Adipose tissue (tissue), 3 donors: ENCODE data around the gene RRP36. TPM values are rescaled to one million over a fixed set of nuclear protein-coding genes. Genes with fewer than 3 reads are reported as not detected.

Experiments used
- H3K27ac ChIP-seq: one replicate; pipeline ENCODE4 v1.5.1; 2013; ENCODE audit warnings: low read depth, low read length
- WGBS, 3 donors: extraction: QIAGEN DNeasy Blood & Tissue Kit; methylation state at CpG; one replicate each; pipeline ENCODE4 v1.1.7; 2013; 5-methylcytosine and 5-hydroxymethylcytosine counted together
- polyA plus RNA-seq, 3 donors: library from polyadenylated mRNA; stranded (reverse); fragments of 200-250 nt; gene quantifications; one replicate each; pipeline ENCODE4 v1.2.3, GENCODE V29; 2013
- donor health status: healthy with polysubstance abuse.
- donor health status: Bipolar disorder and iron deficiency.
- donor health status: healthy.

RRP36 gene, protein sequence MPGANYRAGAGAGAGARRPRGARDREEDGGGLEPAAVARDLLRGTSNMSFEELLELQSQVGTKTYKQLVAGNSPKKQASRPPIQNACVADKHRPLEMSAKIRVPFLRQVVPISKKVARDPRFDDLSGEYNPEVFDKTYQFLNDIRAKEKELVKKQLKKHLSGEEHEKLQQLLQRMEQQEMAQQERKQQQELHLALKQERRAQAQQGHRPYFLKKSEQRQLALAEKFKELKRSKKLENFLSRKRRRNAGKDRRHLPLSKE
- 10 to 100 TPM; 26.4 to 41.3 (median 29.9) TPM for polyA plus RNA-seq

DNA sequence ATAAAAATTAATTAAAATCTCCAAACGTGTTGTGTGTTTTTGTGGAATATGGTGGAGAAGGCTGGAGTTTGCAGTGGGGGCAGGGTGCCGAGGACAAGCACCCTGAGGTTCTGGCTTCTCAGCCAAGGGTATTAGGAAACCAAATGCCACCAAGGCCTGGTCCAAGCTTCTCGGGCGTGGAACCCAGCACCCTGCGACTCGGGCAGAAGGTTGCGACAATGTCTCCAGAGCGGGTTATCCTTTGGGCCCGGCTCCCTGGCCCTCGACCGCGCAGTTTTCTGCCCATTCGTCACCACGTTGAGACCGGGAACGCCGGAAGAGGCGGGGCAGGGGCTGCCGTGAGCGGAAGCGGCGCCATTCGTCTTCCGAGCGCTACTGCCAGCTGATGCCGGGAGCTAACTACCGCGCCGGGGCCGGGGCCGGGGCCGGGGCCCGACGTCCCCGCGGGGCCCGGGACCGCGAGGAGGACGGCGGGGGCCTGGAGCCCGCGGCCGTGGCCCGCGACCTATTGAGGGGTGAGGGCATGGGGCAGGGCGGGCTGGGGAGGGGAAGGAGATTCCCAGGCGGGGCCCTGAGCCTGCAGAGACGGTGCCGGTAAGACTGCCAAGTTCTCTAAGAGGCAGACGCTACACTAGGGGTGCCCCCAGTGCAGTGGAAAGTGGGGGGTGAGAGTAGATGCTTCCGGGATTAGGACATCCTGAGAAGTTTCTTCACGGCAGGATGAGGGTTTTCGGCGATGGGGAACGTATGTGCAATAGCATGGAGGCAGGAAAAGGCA, at the start of gene RRP36:
TSS of gene RRP36 (plus strand) at position 354 of the 778 bp plus-strand sequence. CDS start at position 386, 32 bp downstream.
- peak within 1 kb of the TSS; percentile 48 for H3K27ac ChIP-seq
- WGBS, 3 donors = 1% methylated on average over 54 to 56 of the region's 56 CpGs

DNA sequence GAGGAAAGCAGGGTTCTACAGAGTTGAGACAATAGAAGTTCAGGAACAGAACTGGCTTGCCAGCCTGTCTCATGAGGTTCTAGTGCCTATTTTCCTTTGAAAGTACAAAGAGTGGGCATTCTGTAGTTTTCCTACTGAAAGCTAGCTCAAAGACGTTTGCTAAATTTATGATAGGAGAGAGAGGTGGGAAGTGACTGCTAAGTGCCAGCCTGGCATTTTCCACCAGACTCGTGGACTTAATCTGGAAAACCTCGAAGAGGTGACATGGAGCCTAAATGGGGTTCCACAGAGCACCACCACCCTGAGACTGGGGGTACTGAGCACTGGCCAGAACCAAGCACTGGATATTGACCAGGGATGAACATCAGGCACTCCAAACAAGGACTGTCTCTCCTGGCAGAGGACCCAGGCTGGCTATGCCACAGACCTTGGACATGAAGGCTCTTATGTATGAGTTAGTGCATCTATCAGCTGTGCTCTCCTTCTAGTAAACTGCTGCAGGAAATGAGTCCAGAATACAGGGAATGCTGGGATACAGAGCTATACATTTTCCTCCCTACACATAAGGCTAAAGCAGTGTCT, 49.6 kb upstream of the RRP36 start:
- H3K27ac ChIP-seq = no peak overlapping the region
- WGBS, 3 donors = 74 to 92% (median 78%) methylated on average over 3 of the region's 3 CpGs

DNA sequence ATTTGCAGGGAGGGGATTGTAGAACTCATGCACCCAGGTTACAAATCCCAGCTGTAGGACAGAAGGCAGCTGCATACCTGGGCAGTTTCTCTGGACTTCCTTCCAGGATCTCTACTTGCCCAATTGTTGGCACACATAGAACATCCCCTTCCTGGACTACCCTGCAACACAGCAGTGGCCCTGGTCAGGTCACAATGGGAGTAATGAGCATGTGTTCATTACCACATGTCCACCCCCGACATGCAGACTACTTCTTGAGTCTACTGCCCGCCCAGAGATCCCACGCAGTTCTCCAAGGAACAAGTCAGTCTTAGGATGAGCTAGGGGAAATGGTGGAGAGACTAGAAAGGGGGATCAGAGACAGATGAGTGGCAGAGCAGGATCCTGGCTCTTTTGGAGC, 47.5 kb upstream of the RRP36 start:
- 66 to 98% (median 75%) methylated on average over 3 of the region's 3 CpGs for WGBS, 3 donors
- no peak overlapping the region for H3K27ac ChIP-seq

DNA sequence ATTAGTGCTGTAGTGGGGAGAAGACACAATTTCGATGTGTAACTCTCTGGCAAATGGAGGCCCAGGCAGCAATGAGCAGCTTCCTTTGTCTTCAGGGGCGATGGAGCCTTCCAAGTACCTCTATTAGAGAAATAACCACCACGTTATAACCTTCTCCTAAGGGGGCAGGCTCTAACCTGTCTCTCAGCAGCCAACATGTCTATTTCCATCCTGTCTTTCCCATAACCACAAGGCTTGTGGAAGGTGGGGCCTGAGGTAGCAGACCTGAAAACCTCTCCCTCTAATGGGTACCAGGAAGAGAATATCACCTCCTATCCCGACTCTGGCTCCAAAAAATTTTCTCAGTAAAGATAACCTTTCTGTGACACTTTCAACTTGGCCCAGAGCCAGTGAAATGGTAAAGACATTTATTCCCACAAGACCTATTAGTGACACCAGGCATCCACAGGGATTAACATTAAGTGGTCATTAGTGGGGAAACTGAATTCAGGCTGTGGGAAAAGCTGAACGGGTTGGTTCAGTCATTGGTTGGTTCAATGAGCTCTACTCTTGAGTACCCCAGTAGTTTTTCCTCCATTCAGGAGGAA, 46.4 kb upstream of the RRP36 start:
- 77 to 88% (median 78%) methylated on average over 5 of the region's 5 CpGs for WGBS, 3 donors
- no peak overlapping the region for H3K27ac ChIP-seq

DNA sequence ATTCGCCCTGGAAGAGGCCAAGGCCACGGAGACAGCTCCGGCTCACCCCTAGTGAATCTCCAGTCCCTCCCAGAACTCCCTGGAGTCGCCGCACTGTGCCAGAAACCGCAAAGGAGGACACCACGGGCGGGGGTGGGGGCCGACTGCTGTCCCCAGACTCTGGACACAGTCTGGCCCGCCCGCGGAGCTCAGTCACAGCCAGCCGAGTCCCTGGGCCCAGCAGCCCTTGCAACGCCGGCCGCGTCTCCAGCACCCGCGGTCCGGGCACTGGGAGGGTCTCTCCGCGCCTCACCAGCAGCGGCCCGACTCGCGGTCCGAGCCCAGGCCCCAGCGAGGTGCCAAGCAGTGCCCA, 43.0 kb upstream of the RRP36 start:
- 0 to 1% (median 1%) methylated on average over 11 to 28 of the region's 28 CpGs for WGBS, 3 donors
- H3K27ac ChIP-seq = peak overlapping the region; percentile 2

DNA sequence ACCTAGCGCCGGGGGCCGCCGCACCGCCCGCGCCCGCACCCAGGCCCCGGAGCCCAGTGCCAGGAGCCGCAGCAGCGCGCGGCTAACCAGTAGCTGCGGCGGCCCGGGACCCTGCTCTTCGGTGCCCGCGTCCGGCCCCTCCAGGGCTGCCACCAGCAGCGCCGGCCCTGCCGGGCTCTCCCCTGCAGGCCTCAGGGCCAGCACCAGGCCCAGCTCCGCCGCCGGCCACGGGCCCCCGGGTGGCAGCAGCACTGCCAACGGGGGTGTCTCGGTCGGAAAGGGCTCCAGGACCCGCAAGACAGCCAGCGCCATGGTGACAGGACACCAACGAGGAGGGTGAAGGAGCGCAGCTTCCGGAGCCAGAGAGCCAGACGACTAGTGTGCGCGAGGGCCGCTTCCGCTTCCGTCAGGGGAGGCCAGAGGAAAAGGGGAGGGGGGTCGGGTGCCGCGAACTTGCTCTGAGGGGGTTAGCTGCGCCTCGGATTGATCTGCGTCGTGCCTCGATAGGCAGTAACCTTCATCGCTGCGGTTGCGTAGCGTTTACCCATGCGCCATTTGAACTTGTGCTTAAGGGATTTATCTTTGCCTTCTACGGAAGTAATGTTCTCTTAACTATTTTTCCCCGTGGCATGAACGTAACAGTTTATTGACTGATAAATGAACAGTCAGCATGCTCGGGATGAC, 42.4 kb upstream of the RRP36 start, which contains the start of gene PEX6:
TSS of gene PEX6 (minus strand) at position 343 of the 684 bp plus-strand sequence. CDS start at position 312, 31 bp downstream.
- peak within 1 kb of the TSS; percentile 2 for H3K27ac ChIP-seq
- 0 to 1% (median 0%) methylated on average over 57 to 59 of the region's 59 CpGs for WGBS, 3 donors

DNA sequence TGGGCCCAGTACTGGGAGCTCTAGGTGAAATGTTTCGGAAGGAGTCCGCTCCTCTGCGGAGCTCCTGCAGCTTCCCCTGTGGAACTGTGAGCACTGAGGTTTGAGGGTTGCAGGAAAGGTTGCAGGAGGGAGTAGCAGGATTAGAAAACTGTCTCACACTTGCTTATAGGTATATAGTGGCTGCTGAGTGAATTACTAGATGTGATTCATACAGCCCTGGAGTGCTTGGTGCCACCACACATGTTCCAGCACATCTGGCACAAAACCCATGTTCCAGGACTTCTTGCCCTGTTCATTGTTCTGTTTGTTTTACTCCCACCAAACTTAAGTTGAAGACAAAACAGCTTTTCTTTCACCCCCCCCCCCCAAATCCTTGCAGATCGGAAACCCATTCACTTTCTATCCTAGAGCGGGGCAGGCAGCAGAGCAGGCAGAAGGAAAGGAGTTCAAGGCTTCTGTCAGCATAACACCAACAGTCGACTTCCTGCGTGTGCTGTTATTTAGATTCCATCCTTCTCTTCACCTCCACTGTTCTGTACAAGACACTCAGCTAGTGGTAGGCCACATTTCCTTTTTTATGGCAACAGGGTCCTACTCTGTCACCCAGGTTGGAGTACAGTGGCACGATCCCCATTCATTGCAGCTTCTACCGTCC, 41.8 kb upstream of the RRP36 start:
- no peak overlapping the region for H3K27ac ChIP-seq
- WGBS, 3 donors = 38 to 44% (median 42%) methylated on average over 9 of the region's 9 CpGs

DNA sequence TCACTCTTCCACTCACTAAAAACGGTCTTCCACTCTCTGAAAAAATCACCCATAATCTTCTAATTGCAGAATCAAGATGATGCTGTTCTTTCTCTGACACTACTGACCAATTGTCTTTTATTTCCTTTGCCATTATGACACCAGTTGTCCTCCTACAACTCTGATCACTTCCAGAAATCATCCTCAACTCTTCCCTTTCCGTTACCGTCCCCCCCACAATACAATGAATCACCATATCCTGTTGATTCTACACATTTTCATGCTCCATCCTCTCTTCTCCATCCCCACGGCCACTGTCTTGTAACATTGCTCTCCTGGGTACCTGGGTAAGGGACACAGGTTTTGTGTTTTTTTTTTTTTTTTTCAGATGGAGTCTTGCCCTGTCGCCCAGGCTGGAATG, 39.6 kb upstream of the RRP36 start:
- no peak overlapping the region for H3K27ac ChIP-seq
- WGBS, 3 donors = 84 to 89% (median 85%) methylated on average over 5 of the region's 5 CpGs

DNA sequence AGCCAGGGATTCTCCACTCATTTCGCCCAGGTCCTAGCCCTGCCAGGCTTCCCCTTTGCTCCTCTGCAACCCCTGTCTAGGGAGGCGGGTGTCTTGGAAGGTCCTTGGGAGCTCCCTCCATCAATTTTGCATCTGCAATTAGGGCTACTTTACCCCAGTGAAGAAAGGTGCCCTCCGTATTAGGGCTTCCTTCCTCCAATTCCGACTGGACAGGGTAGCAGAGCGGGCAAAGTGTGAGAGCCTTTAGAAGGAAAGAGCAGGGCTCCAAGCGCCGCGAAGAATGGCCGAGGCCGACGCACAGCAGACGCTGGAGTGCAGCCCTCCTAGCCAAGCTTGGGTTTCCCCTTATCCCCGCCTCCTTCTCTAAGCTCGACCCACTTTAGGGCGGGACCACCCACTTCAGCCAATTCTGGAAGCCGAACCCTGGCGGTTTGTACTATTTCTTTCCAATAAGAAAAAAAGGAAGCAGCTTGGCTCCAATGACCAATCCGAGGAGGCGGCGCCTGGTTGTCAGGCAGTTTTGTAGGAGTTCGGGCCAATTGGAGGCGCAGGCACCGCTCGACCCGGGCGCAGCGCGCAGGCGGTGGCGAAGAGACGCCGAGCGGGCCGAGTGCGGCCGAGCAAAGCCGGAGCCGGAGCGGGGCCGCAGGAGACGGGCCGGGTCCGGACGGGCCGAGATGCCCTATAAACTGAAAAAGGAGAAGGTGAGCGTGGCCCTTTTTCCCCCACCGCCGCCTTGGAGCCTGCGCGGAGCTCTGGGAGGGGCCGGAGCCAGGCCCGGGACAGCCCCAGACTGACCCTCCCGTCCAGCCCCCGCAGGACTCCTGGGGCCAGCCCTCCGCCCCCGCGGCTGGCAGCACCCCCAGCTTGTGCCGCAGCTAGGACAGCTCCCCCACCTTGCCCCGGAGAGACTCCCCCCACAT, 37.2 kb upstream of the RRP36 start, which contains the start of gene PPP2R5D:
TSS of gene PPP2R5D (plus strand) at position 570 of the 923 bp plus-strand sequence. CDS start at position 678, 108 bp downstream.
- H3K27ac ChIP-seq = no peak within 1 kb of the TSS
- 0 to 1% (median 1%) methylated on average over 48 to 59 of the region's 59 CpGs for WGBS, 3 donors

DNA sequence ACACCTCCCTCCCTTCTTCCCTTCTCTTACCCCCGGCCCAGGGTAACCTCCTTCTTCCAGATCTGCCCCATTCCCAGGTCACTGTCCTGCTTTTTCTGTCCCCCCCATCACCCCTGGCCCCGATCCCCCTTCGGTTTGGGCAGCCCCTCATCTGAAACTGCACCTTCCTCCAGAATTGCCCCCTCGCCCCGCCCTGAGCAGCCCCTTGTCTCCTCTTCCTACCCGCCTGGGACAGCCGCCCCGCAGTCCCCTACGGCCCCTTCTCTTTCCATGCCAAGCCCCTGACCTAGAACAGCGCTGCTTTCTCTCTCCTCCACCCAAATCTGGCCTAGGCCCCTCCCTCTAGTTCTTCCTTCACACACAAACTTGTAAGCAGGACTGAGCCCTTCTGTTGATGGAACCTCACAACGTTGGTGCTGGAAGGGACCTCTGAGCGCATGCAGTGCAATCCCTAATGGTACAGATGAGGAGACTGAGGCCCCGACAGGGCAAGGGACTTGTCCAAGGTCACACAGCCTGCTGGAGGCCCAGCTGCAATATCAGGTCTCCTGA, 36.4 kb upstream of the RRP36 start:
- 10 to 11% (median 10%) methylated on average over 13 of the region's 13 CpGs for WGBS, 3 donors
- H3K27ac ChIP-seq = no peak overlapping the region

DNA sequence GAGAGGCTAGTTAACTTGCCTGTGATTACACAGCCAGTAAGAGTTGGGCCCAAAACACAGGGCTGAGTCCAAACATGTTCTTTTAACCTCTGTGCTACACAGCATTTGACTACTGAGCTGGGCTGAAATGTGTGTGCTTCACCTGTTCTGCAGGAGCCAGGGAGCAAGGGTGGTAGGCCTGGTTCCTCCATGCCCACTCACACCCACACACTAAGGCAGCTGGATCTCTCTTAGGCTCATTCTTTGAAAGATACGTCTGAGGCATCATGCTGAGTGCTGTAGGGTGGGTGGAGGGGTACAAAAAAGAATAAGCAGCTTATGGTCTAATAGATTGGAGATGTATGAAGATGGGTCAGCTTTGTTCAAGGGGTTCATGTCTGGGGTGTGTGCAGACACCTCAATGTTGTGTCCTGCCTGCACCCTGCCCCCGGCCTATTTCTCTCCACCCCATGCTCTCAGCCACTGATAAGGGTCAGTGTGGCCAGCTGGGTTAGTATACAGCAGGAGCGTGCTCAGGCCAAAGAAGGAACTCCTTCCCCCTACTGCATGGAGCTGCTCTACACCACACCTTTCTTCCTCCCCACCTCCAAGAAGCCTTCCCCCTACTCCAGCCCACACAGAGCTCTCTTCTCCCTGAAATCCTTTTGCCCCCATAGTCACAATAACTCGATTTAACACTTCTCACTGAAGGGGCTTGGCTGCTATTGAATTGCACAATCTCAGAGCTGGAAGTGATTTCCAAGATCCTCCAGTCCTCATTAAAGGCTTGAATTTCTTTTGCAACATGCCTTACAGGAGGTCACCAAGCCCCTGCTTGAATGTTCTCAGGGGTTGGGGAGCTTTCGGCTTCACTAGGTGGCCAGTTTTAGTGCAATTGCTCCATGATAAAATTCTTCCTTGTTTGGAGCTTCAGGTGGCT, 33.6 kb upstream of the RRP36 start:
- 58 to 69% (median 66%) methylated on average over 5 of the region's 5 CpGs for WGBS, 3 donors

DNA sequence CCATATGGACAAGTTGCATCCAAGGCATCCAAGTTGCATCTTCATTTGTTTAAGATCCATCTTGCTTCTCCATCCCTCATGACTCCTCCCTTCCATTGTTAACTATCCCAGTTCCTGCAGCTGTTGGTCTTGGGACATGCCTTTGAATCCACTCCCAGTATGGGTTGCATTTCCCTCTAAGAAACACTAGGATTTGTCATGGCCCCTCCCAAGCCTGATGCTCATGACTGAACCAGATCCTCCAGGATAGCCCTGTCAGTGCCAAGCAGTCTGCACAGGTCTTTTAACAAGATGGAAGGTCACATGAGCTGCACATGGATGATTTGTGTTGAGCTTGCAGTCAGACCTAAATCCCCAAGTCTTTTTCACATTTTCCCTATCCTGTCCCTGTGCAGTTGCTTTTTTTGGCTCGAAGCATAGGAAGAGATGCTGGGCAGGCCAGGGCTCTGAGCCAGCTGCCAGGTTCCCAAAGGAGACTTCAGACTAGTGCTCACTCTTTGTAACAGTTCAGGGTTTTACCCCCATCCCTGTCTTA, 32.9 kb upstream of the RRP36 start:
- 30 to 67% (median 36%) methylated on average over 1 of the region's 1 CpG for WGBS, 3 donors
- H3K27ac ChIP-seq = no peak overlapping the region

More for the DNA sequence above, 33.6 kb upstream of the RRP36 start:
- H3K27ac ChIP-seq = no peak overlapping the region

DNA sequence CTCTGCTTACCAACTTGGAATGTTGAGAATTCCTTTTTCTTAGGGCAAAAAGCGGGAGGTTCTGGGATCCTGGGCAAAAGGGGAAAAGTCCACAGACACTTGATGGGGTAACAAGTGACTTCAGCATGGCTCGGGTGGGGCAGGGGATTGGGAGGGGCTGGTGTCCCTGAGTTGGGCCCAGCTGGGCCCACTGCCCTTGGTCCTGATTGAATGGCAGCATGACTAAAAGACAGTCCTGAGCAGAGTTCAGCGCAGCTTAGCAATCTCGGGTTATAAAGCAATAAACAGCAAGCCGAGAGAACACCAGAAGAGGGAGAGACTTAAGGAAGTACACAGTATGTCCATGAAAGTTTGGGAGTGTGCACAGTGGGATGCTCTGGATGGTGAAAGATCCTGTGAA, 31.5 kb upstream of the RRP36 start:
- 80 to 94% (median 91%) methylated on average over 5 of the region's 5 CpGs for WGBS, 3 donors
- no peak overlapping the region for H3K27ac ChIP-seq

DNA sequence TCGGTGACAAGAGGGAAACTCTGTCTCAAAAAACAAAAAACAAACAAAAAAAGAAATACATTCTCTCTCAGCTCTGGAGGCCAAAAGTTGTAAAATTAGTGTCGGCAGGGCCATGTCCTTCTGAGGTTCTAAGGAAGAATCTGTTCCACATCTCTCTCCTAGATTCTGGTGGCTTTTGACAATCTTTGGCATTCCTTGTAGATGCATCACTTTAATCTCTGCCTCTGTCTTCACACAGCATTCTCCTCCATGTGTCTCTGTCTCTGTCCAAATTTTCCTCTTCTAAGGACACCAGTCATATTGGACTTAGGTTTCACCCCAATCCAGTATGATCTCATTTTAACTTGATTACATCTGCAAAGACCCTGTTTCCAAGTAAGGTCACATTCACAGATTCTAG, 28.0 kb upstream of the RRP36 start:
- 96 to 98% (median 96%) methylated on average over 2 of the region's 2 CpGs for WGBS, 3 donors

DNA sequence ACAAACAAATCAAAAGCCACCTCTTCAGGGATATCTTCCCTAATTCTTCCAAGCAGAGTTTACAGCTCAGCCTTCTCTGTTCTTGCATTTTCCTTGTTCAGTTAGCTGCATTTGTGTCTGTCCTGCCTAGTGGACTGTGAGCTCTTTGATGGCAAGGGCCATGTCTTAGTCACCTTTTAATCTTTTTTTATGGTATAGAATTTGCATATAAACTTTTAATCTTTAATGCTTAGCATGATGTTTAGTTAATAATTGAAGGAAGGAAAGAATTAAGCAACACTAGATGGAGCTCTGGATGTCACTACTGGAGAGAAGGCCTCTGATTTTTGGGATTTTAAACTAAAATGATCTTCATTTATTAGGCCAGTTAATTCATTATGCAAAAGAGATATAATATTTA, 24.9 kb upstream of the RRP36 start:
- H3K27ac ChIP-seq = no peak overlapping the region

More for the DNA sequence above, 28.0 kb upstream of the RRP36 start:
- no peak overlapping the region for H3K27ac ChIP-seq
